HEK293T (cell line): ENCODE data around the gene MIOX.

ENCODE experiments used
- ARNT ChIP-seq: fragments of 450-650 bp; IDR thresholded peaks from 2 replicates; pipeline ENCODE4 v1.6.1; 2017; ENCODE audit warnings: mild to moderate bottlenecking
- BHLHE40 ChIP-seq: fragments of 450-650 bp; IDR thresholded peaks from 2 replicates; pipeline ENCODE4 v1.6.1; 2016; ENCODE audit warnings: mild to moderate bottlenecking, moderate library complexity, borderline replicate concordance
- CTBP1 ChIP-seq: fragments of 450-650 bp; IDR thresholded peaks from 2 replicates; pipeline ENCODE4 v1.6.1; 2016; ENCODE audit warnings: borderline replicate concordance
- FOXK2 ChIP-seq: fragments of 450-650 bp; IDR thresholded peaks from 2 replicates; pipeline ENCODE4 v1.6.1; 2016; ENCODE audit warnings: mild to moderate bottlenecking
- FOXM1 ChIP-seq: fragments of 450-650 bp; IDR thresholded peaks from 2 replicates; pipeline ENCODE4 v1.6.1; 2017; ENCODE audit warnings: mild to moderate bottlenecking, borderline replicate concordance
- HDGF ChIP-seq: fragments of 450-650 bp; IDR thresholded peaks from 2 replicates; pipeline ENCODE4 v1.6.1; 2017; ENCODE audit warnings: antibody characterized with exemption, borderline replicate concordance
- L3MBTL2 ChIP-seq: fragments of 450-650 bp; conservative IDR thresholded peaks from 2 replicates; pipeline ENCODE4 v1.6.1; 2016; ENCODE audit warnings: mild to moderate bottlenecking
- LEF1 ChIP-seq: fragments of 450-650 bp; IDR thresholded peaks from 2 replicates; pipeline ENCODE4 v1.6.1; 2017; ENCODE audit warnings: mild to moderate bottlenecking, borderline replicate concordance
- NFRKB ChIP-seq: fragments of 450-650 bp; IDR thresholded peaks from 2 replicates; pipeline ENCODE4 v1.6.1; 2016; ENCODE audit warnings: mild to moderate bottlenecking, moderate library complexity
- SP1 ChIP-seq: fragments of 450-650 bp; IDR thresholded peaks from 2 replicates; pipeline ENCODE4 v1.6.1; 2017
- TARDBP ChIP-seq: fragments of 450-650 bp; IDR thresholded peaks from 2 replicates; pipeline ENCODE4 v1.6.1; 2016
- ZNF384 ChIP-seq: fragments of 450-650 bp; IDR thresholded peaks from 2 replicates; pipeline ENCODE4 v1.6.1; 2016

DNA sequence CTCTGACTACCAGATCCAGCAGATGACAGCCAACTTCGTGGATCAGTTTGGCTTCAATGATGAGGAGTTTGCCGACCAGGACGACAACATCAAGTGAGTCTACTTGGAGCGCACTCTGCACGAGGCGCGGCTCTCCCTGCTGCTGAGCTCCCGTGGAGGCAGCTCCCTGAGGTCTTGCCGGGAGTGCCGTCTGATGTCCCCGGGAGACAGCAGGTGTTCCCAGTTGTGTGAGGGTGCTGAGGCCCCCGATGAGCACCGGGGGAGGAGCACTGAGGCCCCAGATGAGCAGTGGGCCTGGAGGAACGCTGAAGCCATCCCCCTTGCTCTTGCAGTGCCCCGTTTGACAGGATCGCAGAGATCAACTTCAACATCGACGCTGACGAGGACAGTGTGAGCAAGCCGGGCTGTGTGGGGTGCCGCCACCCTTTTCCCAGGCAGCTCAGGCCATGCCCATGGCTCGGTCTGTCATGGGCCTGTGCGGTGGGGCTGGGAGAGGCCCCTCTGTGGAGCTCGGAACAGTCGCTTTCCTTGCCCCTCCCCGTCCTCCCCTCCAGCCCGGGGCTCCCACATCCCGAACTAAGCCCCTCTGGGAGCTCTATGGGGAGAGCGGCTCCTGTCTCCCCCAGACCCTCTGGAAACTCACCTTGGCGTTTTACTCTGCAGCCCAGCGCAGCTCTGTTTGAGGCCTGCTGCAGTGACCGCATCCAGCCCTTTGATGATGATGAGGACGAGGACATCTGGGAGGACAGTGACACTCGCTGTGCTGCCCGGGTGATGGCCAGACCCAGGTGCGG lies 49.0 kb upstream of the MIOX start:
- TF ChIP-seq ZNF384: no peak
- TF ChIP-seq HDGF: no peak
- TF ChIP-seq BHLHE40: no peak
- TF ChIP-seq CTBP1: no peak
- TF ChIP-seq TARDBP: no peak
- TF ChIP-seq L3MBTL2: no peak
- no peak for TF ChIP-seq LEF1
- no peak for TF ChIP-seq ARNT
- TF ChIP-seq SP1: no peak
- no peak for TF ChIP-seq NFRKB
- no peak for TF ChIP-seq FOXM1
- no peak for TF ChIP-seq FOXK2
